A673 (cell line): ENCODE measurements around the gene ZNF595. TPM values are rescaled to one million over a fixed set of nuclear protein-coding genes. Genes with fewer than 3 reads are reported as not detected.

Experiments used
- BruUV-seq: library from RNA; stranded (reverse); fragments of 400-500 nt; replicated peaks from 2 replicates; lab custom pipeline; 2021; lab: Mats Ljungman, UMichigan
- CTCF ChIA-PET: fragments of 300-600 bp; sonication (Branson Sonifier 250); formaldehyde crosslinking; loops from one replicate; lab custom pipeline; 2022; ENCODE audit warnings: antibody characterized with exemption; lab: Charles Lee
- POLR2A ChIA-PET: fragments of 300-600 bp; sonication (Branson Sonifier 250); formaldehyde crosslinking; loops from one replicate; lab custom pipeline; 2022; ENCODE audit warnings: antibody characterized with exemption; ENCODE audit not compliant: low non-redundant PET; lab: Charles Lee
- DNase-seq: peaks from one replicate; pipeline ENCODE4 v3.0.0-alpha.2; 2015; ENCODE audit warnings: low spot score
- H3K27ac ChIP-seq: fragments of 200-600 bp; sonication (generic); 2 replicates; pipeline ENCODE4 v1.5.1; 2016; ENCODE audit warnings: mixed run types, low read depth, mild to moderate bottlenecking, mixed read lengths, antibody characterized with exemption, low read length; ENCODE audit not compliant: poor library complexity, severe bottlenecking
- H3K27me3 ChIP-seq: fragments of 200-600 bp; sonication (generic); replicated peaks from 2 replicates; pipeline ENCODE4 v1.6.1; 2017; ENCODE audit warnings: mixed run types, low read depth, mild to moderate bottlenecking, mixed read lengths, antibody characterized with exemption, low read length; ENCODE audit not compliant: insufficient read depth, poor library complexity
- H3K36me3 ChIP-seq: fragments of 200-600 bp; sonication (generic); 2 replicates; pipeline ENCODE4 v1.6.1; 2016; ENCODE audit warnings: mixed run types, mild to moderate bottlenecking, mixed read lengths, antibody characterized with exemption, low read length; ENCODE audit not compliant: insufficient read depth, poor library complexity, severe bottlenecking
- H3K4me1 ChIP-seq: fragments of 200-600 bp; sonication (generic); 2 replicates; pipeline ENCODE4 v1.6.1; 2017; ENCODE audit warnings: mixed run types, mild to moderate bottlenecking, mixed read lengths, antibody characterized with exemption, low read length; ENCODE audit not compliant: insufficient read depth, poor library complexity, severe bottlenecking
- H3K4me3 ChIP-seq: fragments of 200-600 bp; sonication (generic); 2 replicates; pipeline ENCODE4 v1.5.1; 2016; ENCODE audit warnings: low read depth, mixed run types, mild to moderate bottlenecking, mixed read lengths, low read length; ENCODE audit not compliant: poor library complexity, severe bottlenecking
- H3K9me3 ChIP-seq: fragments of 200-600 bp; sonication (generic); 2 replicates; pipeline ENCODE4 v1.6.1; 2016; ENCODE audit warnings: mixed run types, low read depth, mild to moderate bottlenecking, mixed read lengths, antibody characterized with exemption, low read length; ENCODE audit not compliant: poor library complexity, severe bottlenecking
- CTCF ChIP-seq: fragments of 300-800, 200-600 bp; sonication (generic); conservative IDR thresholded peaks from 2 replicates; pipeline ENCODE4 v1.5.1; 2017; ENCODE audit warnings: low read depth, mild to moderate bottlenecking, antibody characterized with exemption, low read length, moderate library complexity, mixed read lengths
- EZH2 ChIP-seq: fragments of 200-600 bp; sonication (generic); IDR thresholded peaks from 2 replicates; pipeline ENCODE4 v1.6.1; 2017; ENCODE audit warnings: borderline replicate concordance, low read depth, mild to moderate bottlenecking, mixed read lengths, antibody characterized with exemption, low read length; ENCODE audit not compliant: poor library complexity, severe bottlenecking
- intact Hi-C: fragments of 100-400 bp; cut with micrococcal nuclease; formaldehyde crosslinking; loops from one replicate; pipeline ENCODE4 v1.10.0; 2022; ENCODE audit not compliant: unreplicated experiment
- total RNA-seq: library from RNA; stranded (reverse); gene quantifications from 2 replicates; pipeline ENCODE4 v1.2.3, GENCODE V29; 2021

The ZNF595 gene
- total RNA-seq, 1 experiment from 2014 or later, result 22.6 TPM

- no peak for DNase-seq
- CTCF ChIA-PET, result no interaction called here
- H3K4me1 ChIP-seq, result no peaks in the 10 kb centered on the region
- H3K9me3 ChIP-seq, result peaks cover 46% of the 10 kb centered on the region
- TF ChIP-seq EZH2 (no peak), CTCF (no peak)
- H3K27ac ChIP-seq, result no peak overlapping the region
- no TSS peak for BruUV-seq
- intact Hi-C loops, result no loop called here
- no peak overlapping the region for H3K4me3 ChIP-seq
- POLR2A ChIA-PET, result no interaction called here
- no peaks in the 10 kb centered on the region for H3K27me3 ChIP-seq
- H3K36me3 ChIP-seq, result no peaks in the 10 kb centered on the region
Measured at GRCh38 chr4:99863-100262, 46.7 kb downstream of the ZNF595 start.

- ChIA-PET CTCF (no interaction called here), POLR2A (no interaction called here)
- H3K36me3 ChIP-seq, result no peaks in the 10 kb centered on the region
- H3K4me1 ChIP-seq, result no peaks in the 10 kb centered on the region
- H3K9me3 ChIP-seq, result peaks cover 42% of the 10 kb centered on the region
- no TSS peak for BruUV-seq
- TF ChIP-seq CTCF, result no peak
- no peak for TF ChIP-seq EZH2
- H3K27ac ChIP-seq, result no peak overlapping the region
- H3K27me3 ChIP-seq, result peaks cover 17% of the 10 kb centered on the region
- intact Hi-C loops, result no loop called here
- no peak overlapping the region for H3K4me3 ChIP-seq
- no peak for DNase-seq
Measured at GRCh38 chr4:107083-107443, 53.9 kb downstream of the ZNF595 start.

- intact Hi-C loops, result no loop called here
- POLR2A ChIA-PET, result no interaction called here
- Histone ChIP-seq H3K4me3 (no peak overlapping the region), H3K4me1 (no peaks in the 10 kb centered on the region), H3K9me3 (peaks cover 35% of the 10 kb centered on the region), H3K27me3 (peaks cover 17% of the 10 kb centered on the region), H3K27ac (no peak overlapping the region), H3K36me3 (no peaks in the 10 kb centered on the region)
- CTCF ChIA-PET, result no interaction called here
- TF ChIP-seq CTCF, result no peak
- TF ChIP-seq EZH2, result no peak
- no TSS peak for BruUV-seq
- DNase-seq, result no peak
Measured at GRCh38 chr4:107444-108429, 54.6 kb downstream of the ZNF595 start.
